ENCODE measurements around the gene PGA5.

GRCh38 chr11:61268588-61269250, 27.7 kb downstream of the PGA5 start:
- TF ChIP-seq CTCF (IDR thresholded peaks at IDR 0.05), result no peak
- TF ChIP-seq POLR2A (IDR thresholded peaks at IDR 0.05), result no peak

Data from esophagus squamous epithelium (tissue), 4 donors.